GM12873 (cell line): ENCODE data around the gene SUFU.
A peak's percentile ranks its signal among the peaks of the same experiment; 100 is the strongest.

Experiments used
- CTCF ChIP-seq: IDR thresholded peaks from 2 replicates; pipeline ENCODE4 v1.5.1; 2012; ENCODE audit warnings: low read depth, mild to moderate bottlenecking, moderate library complexity, low read length, control low read depth; ENCODE audit not compliant: insufficient read depth; ENCODE audit errors: missing control alignments

The SUFU gene

GRCh38 chr10:102537367-102537766, 33.6 kb downstream of the SUFU start:
- TF ChIP-seq CTCF, result no peak

GRCh38 chr10:102537948-102538347, 34.2 kb downstream of the SUFU start:
- TF ChIP-seq CTCF, result no peak

GRCh38 chr10:102538811-102539210, 35.0 kb downstream of the SUFU start:
- no peak for TF ChIP-seq CTCF

GRCh38 chr10:102540023-102540422, 36.3 kb downstream of the SUFU start:
- TF ChIP-seq CTCF, result peak; percentile 63

- no peak for TF ChIP-seq CTCF
These were observed 39.1 kb downstream of the SUFU start for GRCh38 chr10:102542800-102543418.

- TF ChIP-seq CTCF, result no peak
These were observed 41.6 kb downstream of the SUFU start for GRCh38 chr10:102545265-102545871.

GRCh38 chr10:102545997-102546396, 42.2 kb downstream of the SUFU start:
- TF ChIP-seq CTCF, result no peak
